HEK293 (cell line): Measurements from ENCODE around the gene MYL9.

Experiments
- CTCF ChIA-PET: fragments of 350-600 bp; formaldehyde crosslinking; extraction: SDS; loops from one replicate; lab custom pipeline; 2021; ENCODE audit warnings: antibody characterized with exemption; lab: Yijun Ruan, JAX
- POLR2A ChIA-PET: fragments of 300-600 bp; formaldehyde crosslinking; extraction: SDS; loops from one replicate; lab custom pipeline; 2020; ENCODE audit warnings: antibody characterized with exemption, inconsistent platforms; lab: Yijun Ruan, JAX
- H3K27ac ChIP-seq: fragments of 200-500 bp; sonication (Bioruptor generic); 2 replicates; pipeline ENCODE4 v1.5.1; 2014; ENCODE audit warnings: low read depth, low read length, control low read depth, inconsistent platforms; ENCODE audit errors: extremely low read depth
- H3K36me3 ChIP-seq, 2 experiments: fragments of 200-500 bp in 1 of 2; sonication (Bioruptor generic) in 1 of 2; 1 replicate in 1 of 2; 2 replicates in 1 of 2; pipeline ENCODE4 v1.5.1; 2014 to 2017; ENCODE audit warnings: inconsistent platforms in 2 of 2, low read length in 2 of 2; ENCODE audit not compliant: control insufficient read depth in 2 of 2, insufficient read depth in 1 of 2
- H3K4me1 ChIP-seq: fragments of 200-500 bp; sonication (Bioruptor generic); 2 replicates; pipeline ENCODE4 v1.5.1; 2014; ENCODE audit warnings: mild to moderate bottlenecking, low read length, inconsistent platforms; ENCODE audit not compliant: control insufficient read depth, insufficient read depth
- H3K4me3 ChIP-seq: 2 replicates; pipeline ENCODE4 v1.5.1; 2011; ENCODE audit warnings: low read depth, mild to moderate bottlenecking, control low read depth, low read length, moderate library complexity
- H3K9me3 ChIP-seq: fragments of 200-500 bp; sonication (Bioruptor generic); 2 replicates; pipeline ENCODE4 v1.5.1; 2014; ENCODE audit warnings: low read depth, low read length, inconsistent platforms; ENCODE audit not compliant: control insufficient read depth, insufficient read depth
- GLI2 ChIP-seq: fragments of 450-650 bp; formaldehyde crosslinking; IDR thresholded peaks from 2 replicates; pipeline ENCODE4; 2017; ENCODE audit warnings: missing biosample characterization, missing genetic modification characterization, low read depth, borderline replicate concordance
- GLIS2 ChIP-seq: fragments of 450-650 bp; formaldehyde crosslinking; IDR thresholded peaks from 2 replicates; pipeline ENCODE4 v1.5.1; 2016; ENCODE audit warnings: missing biosample characterization, missing genetic modification characterization
- HOXC10 ChIP-seq: sonication (generic); formaldehyde crosslinking; IDR thresholded peaks from 2 replicates; pipeline ENCODE4 v1.8.1; 2023; ENCODE audit warnings: mild to moderate bottlenecking, missing genetic modification reagents
- KLF10 ChIP-seq: fragments of 450-650 bp; IDR thresholded peaks from 2 replicates; pipeline ENCODE4 v1.5.1; 2018; ENCODE audit warnings: missing biosample characterization, mild to moderate bottlenecking, missing genetic modification characterization
- KLF17 ChIP-seq: fragments of 450-650 bp; formaldehyde crosslinking; IDR thresholded peaks from 2 replicates; pipeline ENCODE4 v1.5.1; 2016; ENCODE audit warnings: missing biosample characterization, missing genetic modification characterization
- KLF7 ChIP-seq: fragments of 450-650 bp; formaldehyde crosslinking; IDR thresholded peaks from 2 replicates; pipeline ENCODE4 v1.5.1; 2016; ENCODE audit warnings: missing biosample characterization, missing genetic modification characterization, borderline replicate concordance
- MZF1 ChIP-seq: fragments of 450-650 bp; formaldehyde crosslinking; IDR thresholded peaks from 2 replicates; pipeline ENCODE4 v1.5.1; 2017; ENCODE audit warnings: missing biosample characterization, missing genetic modification characterization, borderline replicate concordance
- ZBTB10 ChIP-seq: fragments of 450-650 bp; formaldehyde crosslinking; IDR thresholded peaks from 2 replicates; pipeline ENCODE4 v1.5.1; 2016; ENCODE audit warnings: missing biosample characterization, missing genetic modification characterization
- ZNF16 ChIP-seq: fragments of 450-650 bp; formaldehyde crosslinking; IDR thresholded peaks from 2 replicates; pipeline ENCODE4 v1.5.1; 2016; ENCODE audit warnings: low read depth, missing biosample characterization, missing genetic modification characterization
- ZNF175 ChIP-seq: fragments of 450-650 bp; formaldehyde crosslinking; IDR thresholded peaks from 2 replicates; pipeline ENCODE4 v1.5.1; 2016; ENCODE audit warnings: missing biosample characterization, missing genetic modification characterization
- ZNF280C ChIP-seq: fragments of 450-650 bp; formaldehyde crosslinking; IDR thresholded peaks from 2 replicates; pipeline ENCODE4 v1.5.1; 2016; ENCODE audit warnings: missing biosample characterization, missing genetic modification characterization
- ZNF350 ChIP-seq: fragments of 450-650 bp; formaldehyde crosslinking; IDR thresholded peaks from 2 replicates; pipeline ENCODE4 v1.5.0; 2017; ENCODE audit warnings: missing biosample characterization, mild to moderate bottlenecking, missing genetic modification characterization
- ZNF560 ChIP-seq: fragments of 450-650 bp; formaldehyde crosslinking; IDR thresholded peaks from 2 replicates; pipeline ENCODE4 v1.5.1; 2017; ENCODE audit warnings: missing biosample characterization, missing genetic modification characterization, borderline replicate concordance
- ZNF830 ChIP-seq: fragments of 450-650 bp; IDR thresholded peaks from 2 replicates; pipeline ENCODE4 v1.5.0; 2018; ENCODE audit warnings: missing biosample characterization, missing genetic modification characterization, low read depth, mild to moderate bottlenecking, moderate library complexity
- ZNF843 ChIP-seq: fragments of 450-650 bp; formaldehyde crosslinking; IDR thresholded peaks from 2 replicates; pipeline ENCODE4 v1.5.1; 2016; ENCODE audit warnings: missing biosample characterization, missing genetic modification characterization
- ZSCAN23 ChIP-seq: fragments of 450-650 bp; formaldehyde crosslinking; IDR thresholded peaks from 2 replicates; pipeline ENCODE4 v1.5.1; 2016; ENCODE audit warnings: missing biosample characterization, missing genetic modification characterization

The MYL9 gene

GRCh38 chr20:36549942-36550789 is 8.8 kb downstream of the MYL9 start:
- ChIA-PET POLR2A (no interaction called here), CTCF (no interaction called here)
- H3K9me3 ChIP-seq: no peaks in the 10 kb centered on the region
- H3K4me3 ChIP-seq: no peak overlapping the region
- no peaks in the 10 kb centered on the region for H3K4me1 ChIP-seq
- no peak overlapping the region for H3K27ac ChIP-seq
- no peak for TF ChIP-seq GLIS2 (tag by site-specific recombination)
- no peak for TF ChIP-seq ZNF830
- no peak for TF ChIP-seq GLI2
- TF ChIP-seq ZNF350 (tag by site-specific recombination): no peak
- TF ChIP-seq KLF10 (tag by site-specific recombination): no peak
- no peak for TF ChIP-seq ZSCAN23 (tag by site-specific recombination)
- no peak for TF ChIP-seq HOXC10 (CRISPR knock-in tag)
- TF ChIP-seq, all 188 proteins: peak for 0
- no peaks in the 10 kb centered on the region for H3K36me3 ChIP-seq

- no peak for TF ChIP-seq ZNF843 (tag by site-specific recombination)
- TF ChIP-seq ZNF560 (tag by site-specific recombination): no peak
- TF ChIP-seq MZF1 (tag by site-specific recombination): no peak
- no peak for TF ChIP-seq ZNF175
- no peak for TF ChIP-seq KLF7
- TF ChIP-seq ZNF830: no peak
- TF ChIP-seq KLF17 (tag by site-specific recombination): no peak
- TF ChIP-seq ZBTB10 (tag by site-specific recombination): no peak
- TF ChIP-seq ZNF16 (tag by site-specific recombination): no peak
- TF ChIP-seq ZNF280C (tag by site-specific recombination): no peak
- TF ChIP-seq, all 188 proteins: peak for 0
- H3K4me1 ChIP-seq: no peaks in the 10 kb centered on the region
- POLR2A ChIA-PET: no interaction called here
- no peaks in the 10 kb centered on the region for H3K9me3 ChIP-seq
- no peak overlapping the region for H3K4me3 ChIP-seq
- no peak overlapping the region for H3K27ac ChIP-seq
- H3K36me3 ChIP-seq: no peaks in the 10 kb centered on the region
- CTCF ChIA-PET: interaction anchor here (0.9 kb wide), 1 partner anchor 12 kb away, joined by 5 read pairs; no protein-coding TSS in a partner anchor
Measured at GRCh38 chr20:36550790-36551299, 9.5 kb downstream of the MYL9 start.
